Left ventricle myocardium inferior (tissue), 1 donor: ENCODE measurements around the gene FOXN3. TPM values are rescaled to one million over a fixed set of nuclear protein-coding genes. Genes with fewer than 3 reads are reported as not detected.

Experiments
- DNase-seq: peaks from one replicate; pipeline ENCODE4 v3.0.0-alpha.2; 2020
- H3K27ac ChIP-seq: fragments of 200-600 bp; replicated peaks from 2 replicates; pipeline ENCODE4 v1.8.0; 2021
- H3K27me3 ChIP-seq: fragments of 200-600 bp; 2 replicates; pipeline ENCODE4 v1.8.0; 2021; ENCODE audit warnings: low read depth
- H3K36me3 ChIP-seq: fragments of 200-600 bp; 2 replicates; pipeline ENCODE4 v1.8.0; 2021
- H3K4me1 ChIP-seq: fragments of 200-600 bp; 2 replicates; pipeline ENCODE4 v1.8.0; 2021
- H3K4me3 ChIP-seq: fragments of 200-600 bp; 2 replicates; pipeline ENCODE4 v1.8.0; 2021; ENCODE audit warnings: mild to moderate bottlenecking, moderate library complexity
- H3K9me3 ChIP-seq: fragments of 200-600 bp; replicated peaks from 2 replicates; pipeline ENCODE4 v1.8.0; 2021
- CTCF ChIP-seq: fragments of 200-600 bp; IDR thresholded peaks from 2 replicates; pipeline ENCODE4 v1.8.0; 2021; ENCODE audit warnings: antibody characterized with exemption, mild to moderate bottlenecking, borderline replicate concordance
- intact Hi-C: fragments of 100-400 bp; cut with micrococcal nuclease; formaldehyde crosslinking; loops from one replicate; pipeline ENCODE4 v1.11.0; 2022
- total RNA-seq: library from RNA; stranded (reverse); fragmentation: NEBNext Ultra II Directional; extraction: Animal tissue kit (Norgen Biotek cat#: 25700); gene quantifications from one replicate; pipeline ENCODE4 v1.2.1, GENCODE V29; 2021
- donor health status: DM: no; HTN: yes; CAD: no; lungs with severe emphysema.

Gene FOXN3
- total RNA-seq, 1 donor from 2014 or later: 120 TPM

- no peak for TF ChIP-seq CTCF
- H3K9me3 ChIP-seq: no peaks in the 10 kb centered on the region
- no peaks in the 10 kb centered on the region for H3K27me3 ChIP-seq
- no peak overlapping the region for H3K4me3 ChIP-seq
- DNase-seq: no peak
- intact Hi-C loops: no loop called here
- peak overlapping the region; percentile 66 for H3K27ac ChIP-seq
- H3K36me3 ChIP-seq: peaks cover 4% of the 10 kb centered on the region
- H3K4me1 ChIP-seq: peaks cover 48% of the 10 kb centered on the region
These were observed 124.3 kb downstream of the FOXN3 start for GRCh38 chr14:89292579-89293313.

GRCh38 chr14:89291351-89291940, 125.6 kb downstream of the FOXN3 start:
- no peaks in the 10 kb centered on the region for H3K27me3 ChIP-seq
- H3K27ac ChIP-seq: no peak overlapping the region
- H3K36me3 ChIP-seq: peaks cover 4% of the 10 kb centered on the region
- intact Hi-C loops: no loop called here
- DNase-seq: no peak
- peaks cover 51% of the 10 kb centered on the region for H3K4me1 ChIP-seq
- H3K4me3 ChIP-seq: no peak overlapping the region
- TF ChIP-seq CTCF: no peak
- H3K9me3 ChIP-seq: no peaks in the 10 kb centered on the region

- Histone ChIP-seq H3K27ac (no peak overlapping the region), H3K4me3 (no peak overlapping the region), H3K27me3 (no peaks in the 10 kb centered on the region), H3K4me1 (peaks cover 51% of the 10 kb centered on the region), H3K36me3 (peaks cover 4% of the 10 kb centered on the region), H3K9me3 (no peaks in the 10 kb centered on the region)
- intact Hi-C loops: no loop called here
- no peak for TF ChIP-seq CTCF
- DNase-seq: no peak
These were observed 126.2 kb downstream of the FOXN3 start for GRCh38 chr14:89290813-89291212.

- Histone ChIP-seq H3K4me3 (no peak overlapping the region), H3K9me3 (no peaks in the 10 kb centered on the region), H3K27me3 (no peaks in the 10 kb centered on the region), H3K27ac (no peak overlapping the region), H3K4me1 (peaks cover 43% of the 10 kb centered on the region), H3K36me3 (peaks cover 4% of the 10 kb centered on the region)
- no peak for TF ChIP-seq CTCF
- no peak for DNase-seq
- intact Hi-C loops: no loop called here
These were observed 127.6 kb downstream of the FOXN3 start for GRCh38 chr14:89289477-89289876.

- intact Hi-C loops: no loop called here
These were observed 128.9 kb downstream of the FOXN3 start for GRCh38 chr14:89288114-89288513.

More at GRCh38 chr14:89288114-89288513, 128.9 kb downstream of the FOXN3 start:
- DNase-seq: no peak
- no peak for TF ChIP-seq CTCF
- Histone ChIP-seq H3K4me1 (peaks cover 31% of the 10 kb centered on the region), H3K36me3 (peaks cover 4% of the 10 kb centered on the region), H3K27ac (no peak overlapping the region), H3K4me3 (no peak overlapping the region), H3K27me3 (no peaks in the 10 kb centered on the region), H3K9me3 (no peaks in the 10 kb centered on the region)
